Right atrium auricular region (tissue), 2 donors: ENCODE data around the gene SCGB3A2. TPM values are rescaled to one million over a fixed set of nuclear protein-coding genes. Genes with fewer than 3 reads are reported as not detected.

Experiments
- DNase-seq: peaks from one replicate; pipeline ENCODE4 v3.0.0-alpha.2; 2019; ENCODE audit warnings: low spot score
- H3K27ac ChIP-seq, 2 donors: fragments of 200-600 bp; sonication (generic); 1 replicate in 1 of 2; 2 replicates in 1 of 2; pipeline ENCODE4 v1.5.1; 2016 to 2019
- H3K27me3 ChIP-seq, 2 donors: fragments of 200-600 bp; sonication (generic); one replicate each; pipeline versions ENCODE4 v1.5.1 to v1.6.0; 2017 to 2019
- H3K36me3 ChIP-seq: fragments of 200-600 bp; sonication (generic); one replicate; pipeline ENCODE4 v1.5.1; 2016
- H3K4me1 ChIP-seq, 2 donors: fragments of 200-600 bp; sonication (generic); one replicate each; pipeline versions ENCODE4 v1.5.1 to v1.6.0; 2017 to 2019
- H3K4me3 ChIP-seq, 2 donors: fragments of 200-600 bp; sonication (generic); 1 replicate in 1 of 2; 2 replicates in 1 of 2; pipeline ENCODE4 v1.5.1; 2017 to 2019; ENCODE audit warnings: mild to moderate bottlenecking in 1 of 2, moderate library complexity in 1 of 2
- H3K9me3 ChIP-seq, 2 donors: fragments of 200-600 bp; sonication (generic); one replicate each; pipeline ENCODE4 v1.5.1; 2019
- total RNA-seq, 2 donors: library from RNA; depleted of rRNA; stranded (reverse); fragments of >200 nt; gene quantifications; one replicate each; pipeline ENCODE4 v1.1.0, GENCODE V29; 2016
- TF ChIP-seq, protein P1 (sequence below), 2 donors: fragments of 200-600 bp; sonication (generic); IDR thresholded peaks; one replicate each; pipeline ENCODE4 v1.5.1; 2019; ENCODE audit warnings: antibody characterized with exemption in 2 of 2

The SCGB3A2 gene
- total RNA-seq, 2 donors from 2014 or later = not detected

DNA sequence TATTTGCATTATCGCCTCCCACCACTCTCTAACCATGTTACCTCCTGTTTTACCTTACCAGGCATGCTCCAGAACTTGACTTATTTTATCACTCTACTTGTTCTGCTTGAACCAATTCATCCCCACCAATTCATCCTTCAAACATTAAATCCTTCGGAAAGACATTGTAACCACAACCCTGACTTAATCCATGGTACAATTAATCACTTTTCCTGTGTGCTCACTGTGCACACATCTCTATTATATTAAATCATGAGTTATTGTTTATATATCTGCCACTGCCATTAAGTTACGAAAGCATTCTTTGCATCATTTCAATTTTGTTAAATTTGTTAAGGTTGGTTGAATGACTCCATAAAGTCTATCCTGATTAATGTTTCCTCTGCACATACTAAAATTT is 35.3 kb downstream of the SCGB3A2 start:
- H3K4me3 ChIP-seq = no peak overlapping the region
- H3K27me3 ChIP-seq = no peaks in the 10 kb centered on the region
- DNase-seq = no peak
- H3K9me3 ChIP-seq = no peaks in the 10 kb centered on the region
- no peaks in the 10 kb centered on the region for H3K36me3 ChIP-seq
- TF ChIP-seq, protein P1, sequence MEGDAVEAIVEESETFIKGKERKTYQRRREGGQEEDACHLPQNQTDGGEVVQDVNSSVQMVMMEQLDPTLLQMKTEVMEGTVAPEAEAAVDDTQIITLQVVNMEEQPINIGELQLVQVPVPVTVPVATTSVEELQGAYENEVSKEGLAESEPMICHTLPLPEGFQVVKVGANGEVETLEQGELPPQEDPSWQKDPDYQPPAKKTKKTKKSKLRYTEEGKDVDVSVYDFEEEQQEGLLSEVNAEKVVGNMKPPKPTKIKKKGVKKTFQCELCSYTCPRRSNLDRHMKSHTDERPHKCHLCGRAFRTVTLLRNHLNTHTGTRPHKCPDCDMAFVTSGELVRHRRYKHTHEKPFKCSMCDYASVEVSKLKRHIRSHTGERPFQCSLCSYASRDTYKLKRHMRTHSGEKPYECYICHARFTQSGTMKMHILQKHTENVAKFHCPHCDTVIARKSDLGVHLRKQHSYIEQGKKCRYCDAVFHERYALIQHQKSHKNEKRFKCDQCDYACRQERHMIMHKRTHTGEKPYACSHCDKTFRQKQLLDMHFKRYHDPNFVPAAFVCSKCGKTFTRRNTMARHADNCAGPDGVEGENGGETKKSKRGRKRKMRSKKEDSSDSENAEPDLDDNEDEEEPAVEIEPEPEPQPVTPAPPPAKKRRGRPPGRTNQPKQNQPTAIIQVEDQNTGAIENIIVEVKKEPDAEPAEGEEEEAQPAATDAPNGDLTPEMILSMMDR (IDR thresholded peaks at IDR 0.05) = no peak
- H3K4me1 ChIP-seq = peaks cover 0 to 5% of the 10 kb centered on the region in 2 donors
- H3K27ac ChIP-seq = no peak overlapping the region

DNA sequence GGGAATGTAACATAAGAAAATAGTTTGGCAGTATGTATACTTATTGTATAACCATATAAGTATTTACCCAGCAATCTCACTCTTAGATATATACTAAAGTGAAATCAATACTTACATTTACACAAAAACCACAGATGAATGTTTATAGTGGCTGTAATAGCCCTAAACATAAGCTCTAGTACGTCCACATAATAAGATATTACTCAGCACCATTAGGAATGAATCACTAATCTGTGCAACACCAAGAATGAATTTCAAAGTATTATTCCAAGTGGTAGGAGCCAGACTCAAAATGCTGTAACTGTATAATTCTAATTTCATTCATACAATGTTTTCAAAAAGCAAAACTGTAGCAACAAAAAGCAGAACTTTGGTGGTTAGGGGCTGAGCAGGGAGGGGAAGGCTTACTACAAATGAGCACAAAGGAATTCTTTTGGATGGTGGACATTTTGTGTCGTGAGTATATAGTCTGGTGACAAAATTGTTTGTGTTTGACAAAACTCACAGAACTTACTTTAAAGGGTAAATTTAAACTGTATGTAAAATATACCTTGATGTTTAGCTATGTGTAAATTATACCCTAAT is 39.7 kb downstream of the SCGB3A2 start:
- Histone ChIP-seq H3K27me3 (no peaks in the 10 kb centered on the region), H3K27ac (no peak overlapping the region), H3K36me3 (no peaks in the 10 kb centered on the region), H3K4me3 (no peak overlapping the region), H3K9me3 (no peaks in the 10 kb centered on the region), H3K4me1 (no peaks in the 10 kb centered on the region)
- TF ChIP-seq, protein P1 (IDR thresholded peaks at IDR 0.05) = no peak
- DNase-seq = no peak

DNA sequence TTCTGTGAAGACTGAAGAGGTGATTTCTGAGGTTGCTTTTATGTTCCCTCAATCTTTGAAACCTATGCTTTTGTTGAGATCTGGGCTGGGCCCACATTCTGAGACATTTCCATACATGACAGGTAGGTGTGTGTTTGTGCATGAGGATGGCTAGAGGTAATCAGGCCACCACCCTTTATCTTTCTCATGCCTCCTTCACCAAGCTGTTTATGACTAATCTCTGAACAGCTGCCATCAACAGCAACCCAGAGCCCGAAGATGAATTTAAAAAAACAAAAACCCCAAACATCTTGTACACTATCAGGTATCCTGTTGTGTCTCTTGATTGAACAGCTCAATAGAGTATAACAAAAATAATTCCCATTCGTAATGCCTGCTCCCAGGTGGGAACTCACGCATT is 40.4 kb downstream of the SCGB3A2 start:
- Histone ChIP-seq H3K4me1 (no peaks in the 10 kb centered on the region), H3K9me3 (no peaks in the 10 kb centered on the region), H3K36me3 (no peaks in the 10 kb centered on the region), H3K4me3 (no peak overlapping the region), H3K27me3 (no peaks in the 10 kb centered on the region), H3K27ac (no peak overlapping the region)
- no peak for DNase-seq
- TF ChIP-seq, protein P1 (IDR thresholded peaks at IDR 0.05) = no peak

DNA sequence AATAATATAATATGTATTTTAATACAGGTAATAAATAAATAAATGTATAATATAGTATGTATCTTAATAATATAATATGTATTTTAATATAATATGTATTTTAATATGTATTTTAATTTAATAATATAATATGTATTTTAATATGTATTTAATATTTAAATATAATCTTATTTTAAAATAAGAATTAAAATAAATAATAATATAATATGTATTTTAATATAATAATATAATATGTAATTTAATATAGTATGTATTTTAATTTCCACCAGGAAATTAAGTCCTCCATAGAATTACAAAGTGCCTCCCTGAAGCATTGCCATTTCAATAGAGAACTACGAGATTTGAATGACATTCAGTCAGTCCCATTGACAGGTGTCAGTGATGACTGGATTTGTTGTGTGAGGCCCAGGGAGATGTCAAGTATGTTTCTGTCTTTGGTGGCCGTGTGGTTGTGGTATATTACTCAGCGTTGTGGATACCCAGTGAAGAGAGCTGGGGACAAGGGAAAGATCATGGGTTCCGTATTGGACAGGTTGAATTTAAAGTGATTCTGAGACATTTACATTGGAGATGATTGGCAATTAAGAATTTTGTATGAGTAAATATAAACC is 42.0 kb downstream of the SCGB3A2 start:
- Histone ChIP-seq H3K4me1 (no peaks in the 10 kb centered on the region), H3K27me3 (no peaks in the 10 kb centered on the region), H3K36me3 (no peaks in the 10 kb centered on the region), H3K4me3 (no peak overlapping the region), H3K27ac (no peak overlapping the region), H3K9me3 (no peaks in the 10 kb centered on the region)
- TF ChIP-seq, protein P1 (IDR thresholded peaks at IDR 0.05) = no peak
- no peak for DNase-seq

DNA sequence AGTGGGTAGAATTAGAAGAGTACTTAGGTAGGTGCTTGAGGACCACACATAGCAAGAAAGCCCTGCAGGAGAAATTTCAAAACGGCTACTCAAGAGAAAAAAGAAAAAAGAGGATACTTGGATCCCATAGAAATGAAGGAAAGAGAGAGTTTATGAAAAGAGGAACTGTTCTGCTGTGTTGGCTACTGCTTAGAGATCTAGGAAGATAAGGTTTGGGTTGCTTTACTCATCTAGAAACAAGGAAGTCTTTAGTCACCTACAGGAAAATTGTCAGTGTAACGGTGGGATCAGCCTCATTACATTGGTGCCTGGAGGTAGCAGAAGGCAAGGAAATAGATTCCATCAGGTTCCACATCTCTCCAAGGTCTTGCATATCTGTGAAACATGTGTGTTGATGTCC is 42.6 kb downstream of the SCGB3A2 start:
- Histone ChIP-seq H3K4me1 (no peaks in the 10 kb centered on the region), H3K36me3 (no peaks in the 10 kb centered on the region), H3K4me3 (no peak overlapping the region), H3K9me3 (no peaks in the 10 kb centered on the region), H3K27ac (no peak overlapping the region), H3K27me3 (no peaks in the 10 kb centered on the region)
- no peak for DNase-seq
- TF ChIP-seq, protein P1 (IDR thresholded peaks at IDR 0.05) = no peak

DNA sequence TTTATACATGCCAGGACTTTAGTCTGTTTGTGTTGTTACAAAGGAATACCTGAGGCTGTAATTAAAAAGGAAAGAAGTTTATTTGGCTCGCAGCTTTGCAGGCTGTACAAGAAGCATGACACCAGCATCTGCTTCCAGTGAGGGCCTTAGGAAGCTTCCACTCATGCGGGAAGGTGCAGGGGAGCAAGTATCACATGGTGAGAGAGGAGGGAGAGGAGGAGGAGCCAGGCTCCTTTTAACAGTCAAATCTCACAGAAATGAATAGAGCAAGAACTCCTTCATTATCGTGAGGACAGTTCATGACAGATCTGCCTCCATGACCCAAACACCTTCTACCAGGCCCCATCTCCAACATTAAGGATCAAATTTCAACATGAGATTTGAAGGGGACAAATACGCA is 46.5 kb downstream of the SCGB3A2 start:
- no peak overlapping the region for H3K4me3 ChIP-seq
- TF ChIP-seq, protein P1 (IDR thresholded peaks at IDR 0.05) = no peak
- DNase-seq = no peak
- H3K36me3 ChIP-seq = no peaks in the 10 kb centered on the region
- H3K27ac ChIP-seq = no peak overlapping the region
- H3K9me3 ChIP-seq = no peaks in the 10 kb centered on the region
- H3K4me1 ChIP-seq = no peaks in the 10 kb centered on the region
- no peaks in the 10 kb centered on the region for H3K27me3 ChIP-seq
